OCI-M1 (cell line): ENCODE results near the gene TRMT11.
"Not testable (repeated sequence)": the region's sequence is repeated elsewhere in the genome, so short reads cannot be mapped to it uniquely, and the experiment has no call there.

ENCODE experiments used
- DNase-seq: peaks from one replicate; lab custom pipeline; 2025; lab: John Stamatoyannopoulos, UW

Gene TRMT11

GRCh38 chr6:125956506-125957390 lies 29.6 kb upstream of the TRMT11 start, which contains the start of gene HINT3:
TSS of gene HINT3 (plus strand) at chr6:125956770. CDS start at chr6:125956978, 208 bp downstream.
- peak; percentile 100 for DNase-seq

GRCh38 chr6:125957391-125957693 lies 29.0 kb upstream of the TRMT11 start:
- no peak for DNase-seq

GRCh38 chr6:125957845-125958244 lies 28.5 kb upstream of the TRMT11 start:
- DNase-seq: peak; percentile 85

GRCh38 chr6:125959041-125959440 lies 27.3 kb upstream of the TRMT11 start:
- DNase-seq: no peak

- DNase-seq: no peak
These were observed 25.2 kb upstream of the TRMT11 start for GRCh38 chr6:125961117-125961516.

GRCh38 chr6:125962900-125963497 lies 23.3 kb upstream of the TRMT11 start:
- peak; percentile 40 for DNase-seq

- peak; percentile 48 for DNase-seq
These were observed 22.5 kb upstream of the TRMT11 start for GRCh38 chr6:125963817-125964216.

GRCh38 chr6:125966569-125966968 lies 19.8 kb upstream of the TRMT11 start:
- DNase-seq: no peak

- DNase-seq: no peak
These were observed 17.8 kb upstream of the TRMT11 start for GRCh38 chr6:125968493-125968892.

GRCh38 chr6:125970760-125971159 lies 15.6 kb upstream of the TRMT11 start:
- no peak for DNase-seq

- DNase-seq: not testable (repeated sequence)
These were observed 13.9 kb upstream of the TRMT11 start for GRCh38 chr6:125972478-125972877.

GRCh38 chr6:125974214-125974866 lies 12.0 kb upstream of the TRMT11 start:
- peak; percentile 91 for DNase-seq

GRCh38 chr6:125979101-125979500 lies 7.2 kb upstream of the TRMT11 start:
- no peak for DNase-seq

GRCh38 chr6:125981571-125982185 lies 4.7 kb upstream of the TRMT11 start:
- DNase-seq: no peak

- no peak for DNase-seq
These were observed 2.9 kb upstream of the TRMT11 start for GRCh38 chr6:125983246-125983945.

- peak; percentile 19 for DNase-seq
These were observed 2.0 kb upstream of the TRMT11 start for GRCh38 chr6:125984311-125984710.

GRCh38 chr6:125985522-125985921 lies 818 bp upstream of the TRMT11 start:
- peak; percentile 45 for DNase-seq

GRCh38 chr6:125985979-125986300 lies 400 bp upstream of the TRMT11 start:
- no peak for DNase-seq

- peak; percentile 80 for DNase-seq
These were observed 782 bp downstream of the TRMT11 start for GRCh38 chr6:125987026-125987617.

GRCh38 chr6:125988280-125988679 lies 1.9 kb downstream of the TRMT11 start:
- DNase-seq: no peak

GRCh38 chr6:125989631-125990030 lies 3.3 kb downstream of the TRMT11 start:
- no peak for DNase-seq

GRCh38 chr6:125991653-125992052 lies 5.3 kb downstream of the TRMT11 start:
- DNase-seq: no peak
